Fibroblast of mammary gland (primary cell): ENCODE data around the gene PTPN7.

Experiments
- DNase-seq: peaks from one replicate; pipeline ENCODE4 v3.0.0-alpha.2; 2010; ENCODE audit warnings: low read depth
- H3K4me3 ChIP-seq: 2 replicates; pipeline ENCODE4 v1.5.1; 2011; ENCODE audit warnings: low read depth, mild to moderate bottlenecking, low read length, moderate library complexity; ENCODE audit not compliant: control insufficient read depth
- CTCF ChIP-seq: conservative IDR thresholded peaks from 2 replicates; pipeline ENCODE4 v1.5.1; 2011; ENCODE audit warnings: low read depth, low read length, inconsistent platforms; ENCODE audit not compliant: control insufficient read depth, insufficient read depth

The PTPN7 gene

DNA sequence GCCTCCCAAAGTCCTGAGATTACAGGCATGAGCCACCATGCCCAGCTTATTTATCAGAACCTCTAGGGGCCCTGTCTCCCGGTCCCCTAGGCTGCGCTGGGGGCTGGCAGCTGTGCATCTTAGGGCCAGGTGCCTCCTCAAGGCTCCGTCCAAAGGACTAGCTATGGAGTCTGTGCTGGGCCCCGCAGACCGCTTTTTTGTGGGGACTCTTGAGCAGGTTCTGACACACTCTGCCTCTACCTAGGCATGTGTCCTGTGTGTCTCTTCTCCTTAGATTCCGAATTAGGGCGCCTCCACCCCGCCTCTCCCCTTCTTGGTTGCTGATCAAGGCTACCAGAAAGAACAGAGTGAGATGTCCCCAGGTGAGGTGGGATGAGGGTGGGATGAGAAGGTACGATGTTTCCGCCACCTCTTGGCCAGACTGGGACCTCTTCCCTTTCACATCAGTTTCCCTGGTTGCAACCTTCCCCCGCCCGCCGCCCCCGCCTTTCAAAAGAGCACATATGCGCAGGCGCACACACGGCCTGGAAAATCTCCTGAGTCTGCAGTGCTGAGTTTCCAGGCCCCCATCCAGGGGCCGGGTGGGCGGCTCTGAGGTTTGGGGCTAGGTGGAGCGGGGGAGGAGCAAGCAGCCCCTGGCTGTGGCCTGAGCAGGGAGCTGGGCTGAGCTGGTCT is 5.0 kb upstream of the PTPN7 start:
- H3K4me3 ChIP-seq = no peak overlapping the region
- no peak for TF ChIP-seq CTCF
- DNase-seq = no peak

DNA sequence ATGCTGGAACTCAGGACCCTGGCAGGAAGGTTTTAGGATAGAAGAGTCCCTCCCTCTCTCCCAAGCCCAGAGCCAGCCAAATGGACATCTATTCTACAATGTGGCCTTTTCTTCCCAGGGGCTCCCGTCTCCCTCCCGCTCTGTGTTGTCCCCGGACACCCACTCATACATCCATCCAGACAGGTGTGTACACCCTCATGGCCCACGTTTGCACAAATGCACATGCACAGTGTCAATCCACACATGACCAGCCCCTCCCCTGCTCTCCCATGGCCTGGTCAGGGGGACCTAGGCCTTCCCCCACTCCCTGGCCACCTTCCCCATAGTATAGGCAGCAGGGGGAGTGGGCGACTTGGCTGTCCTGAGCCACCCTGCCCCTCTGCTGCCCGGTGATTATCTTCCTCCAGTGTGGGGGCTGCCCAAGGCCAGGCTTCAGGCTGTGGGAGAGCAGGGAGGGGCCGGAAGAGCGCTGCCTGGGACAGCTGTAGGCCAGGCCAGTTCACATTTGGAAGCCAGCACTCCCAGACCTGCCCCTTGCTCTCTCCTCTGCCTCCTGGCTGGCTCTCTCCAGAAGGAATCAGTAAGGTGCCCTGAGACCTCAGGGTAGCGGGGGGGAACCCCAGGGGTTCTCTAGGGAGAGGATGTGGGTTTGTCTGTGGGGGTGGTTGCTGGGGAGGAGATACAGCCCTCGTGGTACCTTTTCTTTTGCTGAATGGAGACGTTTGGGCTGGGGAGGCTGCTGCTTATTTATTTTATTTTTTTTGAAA is 4.1 kb upstream of the PTPN7 start:
- H3K4me3 ChIP-seq = no peak overlapping the region
- TF ChIP-seq CTCF = no peak
- no peak for DNase-seq

GRCh38 chr1:202163281-202164270 is 3.2 kb upstream of the PTPN7 start:
- TF ChIP-seq CTCF = no peak
- H3K4me3 ChIP-seq = no peak overlapping the region
- DNase-seq = no peak

GRCh38 chr1:202162418-202163280 is 2.2 kb upstream of the PTPN7 start:
- no peak overlapping the region for H3K4me3 ChIP-seq
- TF ChIP-seq CTCF = no peak
- DNase-seq = no peak

- no peak for DNase-seq
- no peak overlapping the region for H3K4me3 ChIP-seq
- no peak for TF ChIP-seq CTCF
These were observed 1.6 kb upstream of the PTPN7 start for GRCh38 chr1:202162047-202162417.
